Measurements from ENCODE around the gene TRAF3IP3. TPM values are rescaled to one million over a fixed set of nuclear protein-coding genes. Genes with fewer than 3 reads are reported as not detected.

The TRAF3IP3 gene
- total and polyA plus RNA-seq, 2 donors (not counting 3 experiments of a cell fraction or from before 2014, with no cell fraction given): not detected

- Histone ChIP-seq H3K4me2 (ENCODE audit: insufficient read depth, low read length) (peak within 1 kb of the TSS; percentile 96), H3K79me2 (ENCODE audit: control insufficient read depth, insufficient read depth, low read length) (no peaks in the 10 kb centered on the region), H3K27ac (ENCODE audit: insufficient read depth, low read depth, low read length) (peak within 1 kb of the TSS; percentile 74), H3K9ac (replicated peaks; ENCODE audit: extremely low read depth, insufficient read depth, low read length) (peak within 1 kb of the TSS; percentile 95), H3K9me3 (replicated peaks; ENCODE audit: control insufficient read depth, insufficient read depth, low read length) (no peaks in the 10 kb centered on the region), H3K9me1 (replicated peaks; ENCODE audit: control insufficient read depth, extremely low read depth, insufficient read depth, low read length) (no peaks in the 10 kb centered on the region), H3K36me3 (ENCODE audit: control insufficient read depth in 2 of 2, extremely low read depth in 1 of 2, insufficient read depth in 2 of 2, low read length in 2 of 2) (peaks cover 0 to 10% of the 10 kb centered on the region in 2 experiments), H3K4me3 (replicated peaks in 1 of 3; ENCODE audit: insufficient read depth in 1 of 3, low read depth in 1 of 3, low read length in 3 of 3) (peak within 1 kb of the TSS; percentile 62 to 90 (median 75)), H3K4me1 (ENCODE audit: control insufficient read depth, extremely low read depth, insufficient read depth, low read length) (peaks cover 10% of the 10 kb centered on the region), H3K27me3 (ENCODE audit: control insufficient read depth in 2 of 2, insufficient read depth in 2 of 2, low read length in 2 of 2) (no peaks in the 10 kb centered on the region), H2AFZ (ENCODE audit: low read depth, low read length) (peak within 1 kb of the TSS; percentile 83), H4K20me1 (replicated peaks; ENCODE audit: control insufficient read depth, extremely low read depth, insufficient read depth, low read length) (no peaks in the 10 kb centered on the region)
- TF ChIP-seq MAX (IDR thresholded peaks at IDR 0.05; ENCODE audit: insufficient read depth, insufficient read length): peak; percentile 8
- no peak for TF ChIP-seq GATA2 (IDR thresholded peaks at IDR 0.05; ENCODE audit: insufficient read depth, insufficient read length, low read depth, low read length)
- peak; percentile 75 for TF ChIP-seq JUN (IDR thresholded peaks at IDR 0.05; ENCODE audit: borderline replicate concordance, insufficient read depth, insufficient read length, low read depth)
- TF ChIP-seq EZH2 (IDR thresholded peaks at IDR 0.05; ENCODE audit: borderline replicate concordance, low read depth, low read length, severe bottlenecking): no peak
- TF ChIP-seq MYC (IDR thresholded peaks at IDR 0.05; ENCODE audit: low read depth, low read length): no peak
- TF ChIP-seq POLR2AphosphoS5 (IDR thresholded peaks at IDR 0.05; ENCODE audit: insufficient read depth, low read depth, low read length): peak; percentile 98
- TF ChIP-seq POLR2A (IDR thresholded peaks at IDR 0.05; ENCODE audit: low read depth, low read length): peak; percentile 97
- no peak for TF ChIP-seq FOS (IDR thresholded peaks at IDR 0.05; ENCODE audit: borderline replicate concordance, insufficient read depth, low read length)
- TF ChIP-seq CTCF (IDR thresholded peaks at IDR 0.05; ENCODE audit: extremely low read depth in 1 of 2, insufficient read depth in 1 of 2, low read depth in 1 of 2, low read length in 2 of 2): no peak
- BruUV-seq (replicated peaks): TSS peak; percentile 97
- DNase-seq (ENCODE audit: low read depth, low spot score): peak; percentile 99
- FAIRE-seq: peak; percentile 99
- POLR2A ChIA-PET: interaction anchor here (1.0 to 1.4 kb wide), 4 partner anchors 10 to 55 kb away, joined by 4 to 9 read pairs (median 4); no protein-coding TSS in a partner anchor
- intact Hi-C loops (cut with micrococcal nuclease): loop anchor here (1.0 kb wide), 5 partner anchors 15 to 43 kb away; partner anchors contain the start of gene UTP25
- dilution Hi-C loops (cut with MboI; ENCODE audit: extremely low pct_ligation_motif_present, low sequenced_read_pairs): no loop called here
- CTCF ChIA-PET: interaction anchor here (0.7 to 1.2 kb wide), 10 partner anchors 10 to 215 kb away, joined by 3 to 5 read pairs (median 3); partner anchors contain the start of gene UTP25
Observed at GRCh38 chr1:209784265-209785169, 28.7 kb downstream of the TRAF3IP3 start, which contains the start of gene C1orf74. Gene C1orf74 (minus strand): TSS chr1:209784559. CDS start chr1:209783634, 925 bp downstream.
